GM12878 (cell line): ENCODE data around the gene ANKMY1.

ENCODE experiments used
- TAF1 ChIP-seq: IDR thresholded peaks from 2 replicates; pipeline ENCODE4 v1.6.1; 2011; ENCODE audit warnings: mild to moderate bottlenecking, low read depth, low read length, borderline replicate concordance
- TF ChIP-seq, protein P1 (sequence below), 3 experiments: IDR thresholded peaks in 2 of 3; conservative IDR thresholded peaks in 1 of 3; 2 replicates each; pipeline ENCODE4 v1.5.1; 2011; ENCODE audit warnings: low read depth in 3 of 3, low read length in 3 of 3, mild to moderate bottlenecking in 3 of 3, control low read depth in 2 of 3, moderate library complexity in 2 of 3, inconsistent platforms in 1 of 3, mixed read lengths in 1 of 3; ENCODE audit not compliant: control insufficient read depth in 2 of 3, insufficient read depth in 1 of 3; ENCODE audit errors: extremely low read depth in 1 of 3

DNA sequence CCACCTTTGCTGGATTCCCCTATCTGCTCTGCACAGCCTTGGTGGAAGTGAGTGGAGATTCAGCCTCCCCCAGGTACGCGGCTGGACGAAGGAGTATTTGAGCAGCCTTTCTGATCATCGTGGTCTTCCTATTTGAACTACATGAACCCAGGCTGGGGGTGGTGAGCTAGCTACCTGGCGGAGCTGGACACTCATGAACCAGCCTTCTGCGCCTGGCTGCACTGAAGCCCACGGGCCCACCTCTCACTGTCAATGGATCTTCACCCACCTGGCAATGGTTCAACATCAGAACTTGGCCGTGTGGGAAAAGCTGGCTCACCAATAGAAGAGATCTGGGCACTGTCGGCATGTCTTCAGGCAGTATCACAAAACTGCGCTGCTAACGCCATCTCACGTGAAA, 35.4 kb downstream of the ANKMY1 start:
- TF ChIP-seq, protein P1, sequence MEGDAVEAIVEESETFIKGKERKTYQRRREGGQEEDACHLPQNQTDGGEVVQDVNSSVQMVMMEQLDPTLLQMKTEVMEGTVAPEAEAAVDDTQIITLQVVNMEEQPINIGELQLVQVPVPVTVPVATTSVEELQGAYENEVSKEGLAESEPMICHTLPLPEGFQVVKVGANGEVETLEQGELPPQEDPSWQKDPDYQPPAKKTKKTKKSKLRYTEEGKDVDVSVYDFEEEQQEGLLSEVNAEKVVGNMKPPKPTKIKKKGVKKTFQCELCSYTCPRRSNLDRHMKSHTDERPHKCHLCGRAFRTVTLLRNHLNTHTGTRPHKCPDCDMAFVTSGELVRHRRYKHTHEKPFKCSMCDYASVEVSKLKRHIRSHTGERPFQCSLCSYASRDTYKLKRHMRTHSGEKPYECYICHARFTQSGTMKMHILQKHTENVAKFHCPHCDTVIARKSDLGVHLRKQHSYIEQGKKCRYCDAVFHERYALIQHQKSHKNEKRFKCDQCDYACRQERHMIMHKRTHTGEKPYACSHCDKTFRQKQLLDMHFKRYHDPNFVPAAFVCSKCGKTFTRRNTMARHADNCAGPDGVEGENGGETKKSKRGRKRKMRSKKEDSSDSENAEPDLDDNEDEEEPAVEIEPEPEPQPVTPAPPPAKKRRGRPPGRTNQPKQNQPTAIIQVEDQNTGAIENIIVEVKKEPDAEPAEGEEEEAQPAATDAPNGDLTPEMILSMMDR (IDR thresholded peaks at IDR 0.05 in 2 of 3, conservative IDR thresholded peaks at IDR 0.05 in 1 of 3; ENCODE audit: control insufficient read depth in 2 of 3, extremely low read depth in 1 of 3, insufficient read depth in 1 of 3, low read depth in 3 of 3, low read length in 3 of 3): no peak
- no peak for TF ChIP-seq TAF1
